Measurements from ENCODE around the gene GPM6B.

GRCh38 chrX:13816643-13817627 lies at the start of gene GPM6B:
- TF ChIP-seq CTCF (IDR thresholded peaks at IDR 0.05) (no peak), ZNF416 (CRISPR knock-in tag; IDR thresholded peaks at IDR 0.05) (no peak), MYBL2 (CRISPR knock-in tag; IDR thresholded peaks at IDR 0.05) (no peak), ZNF532 (CRISPR knock-in tag; IDR thresholded peaks at IDR 0.05; ENCODE audit: borderline replicate concordance) (no peak), HMGXB4 (CRISPR knock-in tag; IDR thresholded peaks at IDR 0.05) (no peak), ZNF121 (CRISPR knock-in tag; IDR thresholded peaks at IDR 0.05) (no peak)

Data from WTC11 (cell line).